Measurements from ENCODE around the gene TMEM151B.

- no peak for TF ChIP-seq CTCF (conservative IDR thresholded peaks at IDR 0.05)
- TF ChIP-seq ZFX (IDR thresholded peaks at IDR 0.05) = no peak
These were observed 16.0 kb downstream of the TMEM151B start for GRCh38 chr6:44286285-44286565.
